Esophagus (tissue), 2 donors: Measurements from ENCODE around the gene SUN1. TPM values are rescaled to one million over a fixed set of nuclear protein-coding genes. Genes with fewer than 3 reads are reported as not detected.

Source experiments
- H3K27ac ChIP-seq, 2 donors: one replicate each; pipeline ENCODE4 v1.5.1; 2013; ENCODE audit warnings: low read depth in 2 of 2, mild to moderate bottlenecking in 2 of 2, inconsistent platforms in 1 of 2, low read length in 1 of 2, moderate library complexity in 1 of 2
- H3K27me3 ChIP-seq, 2 donors: one replicate each; pipeline ENCODE4 v1.6.1; 2013; ENCODE audit warnings: low read length in 2 of 2, control low read depth in 1 of 2, mild to moderate bottlenecking in 1 of 2; ENCODE audit not compliant: insufficient read depth in 2 of 2, control insufficient read depth in 1 of 2
- H3K36me3 ChIP-seq, 2 donors: one replicate each; pipeline ENCODE4 v1.6.1; 2013; ENCODE audit warnings: low read length in 1 of 2; ENCODE audit not compliant: control insufficient read depth in 2 of 2, insufficient read depth in 2 of 2
- H3K4me1 ChIP-seq, 2 donors: one replicate each; pipeline ENCODE4 v1.6.1; 2013; ENCODE audit warnings: low read length in 1 of 2; ENCODE audit not compliant: control insufficient read depth in 2 of 2, insufficient read depth in 2 of 2
- H3K4me3 ChIP-seq, 2 donors: one replicate each; pipeline ENCODE4 v1.5.1; 2013; ENCODE audit warnings: low read length in 2 of 2, mild to moderate bottlenecking in 2 of 2, low read depth in 1 of 2, moderate library complexity in 1 of 2
- H3K9me3 ChIP-seq, 2 donors: one replicate each; pipeline ENCODE4 v1.6.1; 2013; ENCODE audit warnings: mild to moderate bottlenecking in 2 of 2, low read depth in 1 of 2, low read length in 1 of 2, moderate library complexity in 1 of 2; ENCODE audit not compliant: control insufficient read depth in 2 of 2, insufficient read depth in 1 of 2
- WGBS, 2 donors: extraction: QIAGEN DNeasy Blood & Tissue Kit; methylation state at CpG; one replicate each; pipeline ENCODE4 v1.1.7; 2013; 5-methylcytosine and 5-hydroxymethylcytosine counted together
- polyA plus RNA-seq, 2 donors: library from polyadenylated mRNA; stranded (reverse); fragments of 200-250 nt; gene quantifications; one replicate each; pipeline ENCODE4 v1.2.3, GENCODE V29; 2013
- donor health status: healthy with polysubstance abuse.
- donor health status: Bipolar disorder and iron deficiency.

Gene SUN1
- polyA plus RNA-seq, 2 donors, result 54.7 to 91.6 TPM

DNA sequence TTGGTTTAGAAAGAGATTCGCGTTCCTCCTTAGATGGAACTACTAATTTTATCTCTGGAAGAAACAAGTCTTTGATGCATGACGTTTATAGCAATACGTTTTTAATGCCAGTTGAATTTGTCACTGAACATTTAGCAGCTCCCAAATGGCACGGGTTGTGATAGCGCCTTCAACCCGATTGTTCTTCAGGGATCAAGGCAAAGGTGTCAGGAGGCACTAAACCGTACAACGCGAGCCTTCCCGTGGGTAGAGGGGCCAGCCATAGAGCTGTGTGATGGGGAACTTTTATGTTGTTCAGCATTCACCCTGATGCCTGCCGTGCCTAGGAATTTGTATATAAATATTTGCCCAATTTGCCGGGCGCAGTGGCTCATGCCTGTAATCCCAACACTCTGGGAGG is 47.4 kb downstream of the SUN1 start:
- Histone ChIP-seq H3K9me3 (no peaks in the 10 kb centered on the region), H3K27me3 (no peaks in the 10 kb centered on the region), H3K4me1 (peaks cover 13 to 25% of the 10 kb centered on the region in 2 donors), H3K4me3 (no peak overlapping the region), H3K36me3 (peaks cover 0 to 2% of the 10 kb centered on the region in 2 donors), H3K27ac (no peak overlapping the region)
- 75 to 78% methylated on average over 14 of the region's 14 CpGs for WGBS, 2 donors

GRCh38 chr7:880450-880849 is 48.2 kb downstream of the SUN1 start:
- H3K27me3 ChIP-seq, result no peaks in the 10 kb centered on the region
- H3K4me3 ChIP-seq, result no peak overlapping the region
- peaks cover 13 to 28% of the 10 kb centered on the region in 2 donors for H3K4me1 ChIP-seq
- 81 to 86% methylated on average over 15 of the region's 15 CpGs for WGBS, 2 donors
- H3K9me3 ChIP-seq, result no peaks in the 10 kb centered on the region
- H3K36me3 ChIP-seq, result peaks cover 0 to 2% of the 10 kb centered on the region in 2 donors
- no peak overlapping the region for H3K27ac ChIP-seq

- Histone ChIP-seq H3K36me3 (peaks cover 0 to 8% of the 10 kb centered on the region in 2 donors), H3K4me3 (no peak overlapping the region), H3K9me3 (no peaks in the 10 kb centered on the region), H3K4me1 (peaks cover 13 to 31% of the 10 kb centered on the region in 2 donors), H3K27me3 (no peaks in the 10 kb centered on the region), H3K27ac (no peak overlapping the region)
- WGBS, 2 donors, result 90 to 92% methylated on average over 20 of the region's 20 CpGs
Observed at GRCh38 chr7:881441-882234, 49.4 kb downstream of the SUN1 start.

- Histone ChIP-seq H3K4me3 (no peak overlapping the region), H3K27ac (no peak overlapping the region), H3K9me3 (no peaks in the 10 kb centered on the region), H3K27me3 (no peaks in the 10 kb centered on the region), H3K36me3 (peaks cover 0 to 16% of the 10 kb centered on the region in 2 donors), H3K4me1 (peaks cover 13 to 31% of the 10 kb centered on the region in 2 donors)
- 79 to 91% methylated on average over 37 of the region's 37 CpGs for WGBS, 2 donors
Observed at GRCh38 chr7:882336-883035, 50.2 kb downstream of the SUN1 start.

GRCh38 chr7:883055-884021 is 51.1 kb downstream of the SUN1 start:
- no peaks in the 10 kb centered on the region for H3K27me3 ChIP-seq
- H3K4me3 ChIP-seq, result no peak overlapping the region
- H3K27ac ChIP-seq, result peak overlapping the region in 1 of 2 donors; percentile 18
- peaks cover 0 to 25% of the 10 kb centered on the region in 2 donors for H3K36me3 ChIP-seq
- WGBS, 2 donors, result 77 to 83% methylated on average over 49 to 50 of the region's 50 CpGs
- no peaks in the 10 kb centered on the region for H3K9me3 ChIP-seq
- peaks cover 9 to 27% of the 10 kb centered on the region in 2 donors for H3K4me1 ChIP-seq

- Histone ChIP-seq H3K4me3 (no peak overlapping the region), H3K36me3 (peaks cover 0 to 31% of the 10 kb centered on the region in 2 donors), H3K27ac (no peak overlapping the region)
Observed at GRCh38 chr7:884191-885003, 52.1 kb downstream of the SUN1 start.

GRCh38 chr7:885261-885892 is 53.1 kb downstream of the SUN1 start:
- Histone ChIP-seq H3K27ac (no peak overlapping the region), H3K4me3 (no peak overlapping the region), H3K27me3 (no peaks in the 10 kb centered on the region), H3K36me3 (peaks cover 0 to 31% of the 10 kb centered on the region in 2 donors), H3K9me3 (no peaks in the 10 kb centered on the region), H3K4me1 (peaks cover 9 to 23% of the 10 kb centered on the region in 2 donors)
- 84% methylated on average over 21 to 25 of the region's 25 CpGs for WGBS, 2 donors

More at GRCh38 chr7:884191-885003, 52.1 kb downstream of the SUN1 start:
- 65 to 73% methylated on average over 31 of the region's 31 CpGs for WGBS, 2 donors
- Histone ChIP-seq H3K9me3 (no peaks in the 10 kb centered on the region), H3K4me1 (peaks cover 9 to 24% of the 10 kb centered on the region in 2 donors), H3K27me3 (no peaks in the 10 kb centered on the region)

GRCh38 chr7:885893-886625 is 53.8 kb downstream of the SUN1 start:
- Histone ChIP-seq H3K27ac (no peak overlapping the region), H3K4me1 (peaks cover 9 to 23% of the 10 kb centered on the region in 2 donors), H3K36me3 (peaks cover 2 to 35% of the 10 kb centered on the region in 2 donors), H3K27me3 (no peaks in the 10 kb centered on the region), H3K4me3 (no peak overlapping the region), H3K9me3 (no peaks in the 10 kb centered on the region)
- 76 to 85% methylated on average over 30 of the region's 30 CpGs for WGBS, 2 donors
